IPS-18c (cell line): ENCODE data around the gene NTRK3.
"Not testable (repeated sequence)": the region's sequence is repeated elsewhere in the genome, so short reads cannot be mapped to it uniquely, and the experiment has no call there.

Source experiments
- H3K4me3 ChIP-seq: 2 replicates; pipeline ENCODE4 v1.7.0; 2013; ENCODE audit warnings: low read depth, mild to moderate bottlenecking, low read length, moderate library complexity; ENCODE audit not compliant: insufficient read depth
- H3K9me3 ChIP-seq: one replicate; pipeline ENCODE4 v1.6.1; 2013; ENCODE audit warnings: mild to moderate bottlenecking, low read length, moderate library complexity; ENCODE audit not compliant: control insufficient read depth, insufficient read depth

NTRK3 gene

GRCh38 chr15:88048755-88049154 is 207.8 kb downstream of the NTRK3 start:
- Histone ChIP-seq H3K9me3 (no peaks in the 10 kb centered on the region), H3K4me3 (no peak overlapping the region)

GRCh38 chr15:88048237-88048636 is 208.3 kb downstream of the NTRK3 start:
- H3K4me3 ChIP-seq: no peak overlapping the region
- H3K9me3 ChIP-seq: no peaks in the 10 kb centered on the region

GRCh38 chr15:88046576-88047129 is 209.9 kb downstream of the NTRK3 start:
- Histone ChIP-seq H3K9me3 (no peaks in the 10 kb centered on the region), H3K4me3 (no peak overlapping the region)

- H3K4me3 ChIP-seq: no peak overlapping the region
- peaks cover 3% of the 10 kb centered on the region for H3K9me3 ChIP-seq
These were observed 213.1 kb downstream of the NTRK3 start for GRCh38 chr15:88043396-88043795.

- Histone ChIP-seq H3K4me3 (no peak overlapping the region), H3K9me3 (peaks cover 3% of the 10 kb centered on the region)
These were observed 214.5 kb downstream of the NTRK3 start for GRCh38 chr15:88042047-88042446.

- H3K4me3 ChIP-seq: no peak overlapping the region
- peaks cover 3% of the 10 kb centered on the region for H3K9me3 ChIP-seq
These were observed 216.0 kb downstream of the NTRK3 start for GRCh38 chr15:88040516-88040915.

- Histone ChIP-seq H3K9me3 (peaks cover 3% of the 10 kb centered on the region), H3K4me3 (no peak overlapping the region)
These were observed 218.3 kb downstream of the NTRK3 start for GRCh38 chr15:88038261-88038660.

- H3K9me3 ChIP-seq: peaks cover 5% of the 10 kb centered on the region
- no peak overlapping the region; the same call in 1 of the 2 replicates for H3K4me3 ChIP-seq
These were observed 220.2 kb downstream of the NTRK3 start for GRCh38 chr15:88036154-88036839.

GRCh38 chr15:88035381-88035780 is 221.2 kb downstream of the NTRK3 start:
- H3K9me3 ChIP-seq: peaks cover 5% of the 10 kb centered on the region
- no peak overlapping the region for H3K4me3 ChIP-seq

GRCh38 chr15:88033421-88033820 is 223.1 kb downstream of the NTRK3 start:
- not testable (repeated sequence) for H3K4me3 ChIP-seq, H3K9me3 ChIP-seq

GRCh38 chr15:88032787-88033186 is 223.8 kb downstream of the NTRK3 start:
- Histone ChIP-seq H3K4me3 (no peak overlapping the region), H3K9me3 (peaks cover 2% of the 10 kb centered on the region)

GRCh38 chr15:88031461-88031860 is 225.1 kb downstream of the NTRK3 start:
- Histone ChIP-seq H3K9me3 (peaks cover 2% of the 10 kb centered on the region), H3K4me3 (no peak overlapping the region)

GRCh38 chr15:88029696-88030095 is 226.8 kb downstream of the NTRK3 start:
- no peak overlapping the region for H3K4me3 ChIP-seq
- H3K9me3 ChIP-seq: peaks cover 2% of the 10 kb centered on the region

- Histone ChIP-seq H3K9me3 (peaks cover 2% of the 10 kb centered on the region), H3K4me3 (no peak overlapping the region)
These were observed 228.5 kb downstream of the NTRK3 start for GRCh38 chr15:88028024-88028423.

GRCh38 chr15:88023914-88024313 is 232.6 kb downstream of the NTRK3 start:
- Histone ChIP-seq H3K4me3 (no peak overlapping the region), H3K9me3 (peaks cover 2% of the 10 kb centered on the region)

GRCh38 chr15:88022716-88023115 is 233.8 kb downstream of the NTRK3 start:
- peaks cover 2% of the 10 kb centered on the region for H3K9me3 ChIP-seq
- H3K4me3 ChIP-seq: no peak overlapping the region

- Histone ChIP-seq H3K4me3 (no peak overlapping the region), H3K9me3 (peaks cover 2% of the 10 kb centered on the region)
These were observed 234.9 kb downstream of the NTRK3 start for GRCh38 chr15:88021601-88022000.

GRCh38 chr15:88020806-88021205 is 235.7 kb downstream of the NTRK3 start:
- no peak overlapping the region for H3K4me3 ChIP-seq
- peaks cover 2% of the 10 kb centered on the region for H3K9me3 ChIP-seq

- Histone ChIP-seq H3K9me3 (peaks cover 2% of the 10 kb centered on the region), H3K4me3 (no peak overlapping the region)
These were observed 236.9 kb downstream of the NTRK3 start for GRCh38 chr15:88019656-88020055.
